GM18520 (cell line): Measurements from ENCODE around the gene CYFIP2.
A peak's percentile ranks its signal among the peaks of the same experiment; 100 is the strongest.
"Not testable (repeated sequence)": the region's sequence is repeated elsewhere in the genome, so short reads cannot be mapped to it uniquely, and the experiment has no call there.

Experiments
- ATAC-seq: cut with Tn5 transposase; IDR thresholded peaks from one replicate; pipeline ENCODE4 v1.9.1; 2021; ENCODE audit not compliant: unreplicated experiment

Gene CYFIP2

DNA sequence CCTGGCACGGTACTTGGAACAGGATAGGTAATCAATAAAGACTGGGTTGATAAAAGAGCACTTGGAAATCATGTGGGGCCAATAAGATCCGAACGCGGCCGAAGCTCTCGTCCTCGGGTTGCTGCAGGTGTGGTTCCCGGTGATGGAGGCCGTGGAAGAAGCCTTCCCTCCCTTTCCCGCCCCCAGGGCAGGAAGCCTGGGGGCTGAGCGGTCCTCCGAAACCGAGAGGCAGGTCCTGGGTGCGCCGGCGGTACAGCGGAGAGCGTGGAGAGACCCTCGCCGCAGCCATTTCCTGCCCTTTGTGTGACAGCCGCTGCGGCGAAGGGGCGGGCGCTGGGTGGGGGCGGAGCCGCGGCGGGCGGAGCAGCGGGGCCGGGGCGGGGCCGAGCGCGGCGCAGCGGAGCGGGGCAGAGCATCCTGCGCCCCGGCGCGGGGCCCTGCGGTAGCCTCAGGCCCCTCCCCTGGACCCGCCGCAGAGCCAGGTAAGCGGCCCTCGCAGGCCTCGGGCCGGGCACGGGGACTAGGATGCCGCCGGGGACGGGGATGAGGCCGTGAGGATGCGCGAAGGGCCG, at the start of gene CYFIP2:
Gene CYFIP2 (plus strand): TSS at position 410 of the 572 bp plus-strand sequence. CDS start 19,239 bp downstream, outside the sequence.
- peak; percentile 83 for ATAC-seq

DNA sequence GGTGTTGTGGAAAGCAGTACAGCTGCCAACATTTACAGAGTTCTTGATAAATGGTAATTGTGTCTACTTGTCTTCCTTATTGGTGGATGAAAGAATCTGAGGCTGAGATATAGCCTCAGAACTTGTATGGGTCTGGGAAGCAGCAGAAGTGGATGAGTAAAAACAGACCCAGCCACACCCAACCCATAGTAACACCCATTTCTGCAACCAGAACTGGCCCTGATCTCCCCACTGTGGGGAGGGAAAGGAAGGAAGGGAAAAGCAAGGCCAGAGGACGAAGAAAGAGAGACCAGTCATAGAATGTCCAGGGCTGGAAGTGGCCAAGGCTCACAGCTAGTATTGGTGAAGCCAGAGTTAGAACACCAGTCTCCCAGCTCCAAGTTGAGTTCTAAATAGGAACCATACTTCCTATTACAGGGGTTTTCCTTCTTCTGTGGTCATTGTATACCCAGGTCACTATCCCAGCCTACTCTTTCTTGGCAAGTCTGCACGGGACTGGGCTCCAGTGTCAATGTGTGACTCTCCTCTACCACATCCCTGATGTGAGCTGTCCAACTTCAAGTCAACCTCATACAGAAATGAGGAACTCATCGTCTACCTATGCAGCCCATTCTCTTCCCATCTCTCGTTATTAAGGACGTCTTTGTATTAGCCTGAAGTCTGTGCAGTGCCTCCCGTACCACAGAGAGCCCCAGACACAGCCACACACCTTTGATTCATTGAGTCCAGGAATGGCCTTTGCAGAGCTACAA, 49.4 kb upstream of the CYFIP2 start:
- ATAC-seq: no peak

DNA sequence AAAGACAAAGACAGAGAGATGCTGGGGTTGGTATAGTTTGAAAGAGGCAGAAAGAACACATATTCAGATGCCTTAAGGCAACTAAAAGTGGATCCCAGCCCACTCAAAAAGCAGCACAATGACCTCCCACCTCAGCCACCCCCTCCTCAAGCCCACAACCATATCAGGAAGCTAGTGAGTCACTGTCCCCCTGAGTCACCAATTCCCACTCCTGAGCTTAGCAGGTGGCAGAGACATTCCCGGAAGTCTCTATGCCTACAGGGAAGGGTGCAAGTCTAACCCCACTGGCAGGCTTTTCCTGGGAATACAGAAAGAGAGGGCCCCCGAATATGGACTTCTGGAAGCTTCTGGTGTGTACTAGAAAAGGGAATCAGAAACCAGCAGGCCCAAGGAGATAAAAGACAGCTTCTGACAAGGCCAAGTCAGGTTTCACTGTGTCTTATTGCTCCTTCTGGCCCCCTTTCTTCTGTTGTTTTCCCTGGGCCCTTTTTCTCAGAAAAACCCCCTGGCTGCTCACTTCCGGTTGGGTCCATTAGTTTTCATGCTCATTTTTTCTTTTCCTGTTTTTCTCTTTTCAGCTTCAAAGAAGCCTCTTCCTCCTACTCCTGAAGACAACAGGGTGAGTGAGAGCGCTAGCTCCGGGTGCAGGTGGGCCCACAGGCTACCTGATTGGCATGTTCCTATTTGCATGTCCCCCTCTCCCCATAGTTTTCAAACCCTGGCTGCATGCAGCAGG, 48.5 kb upstream of the CYFIP2 start:
- ATAC-seq: no peak

DNA sequence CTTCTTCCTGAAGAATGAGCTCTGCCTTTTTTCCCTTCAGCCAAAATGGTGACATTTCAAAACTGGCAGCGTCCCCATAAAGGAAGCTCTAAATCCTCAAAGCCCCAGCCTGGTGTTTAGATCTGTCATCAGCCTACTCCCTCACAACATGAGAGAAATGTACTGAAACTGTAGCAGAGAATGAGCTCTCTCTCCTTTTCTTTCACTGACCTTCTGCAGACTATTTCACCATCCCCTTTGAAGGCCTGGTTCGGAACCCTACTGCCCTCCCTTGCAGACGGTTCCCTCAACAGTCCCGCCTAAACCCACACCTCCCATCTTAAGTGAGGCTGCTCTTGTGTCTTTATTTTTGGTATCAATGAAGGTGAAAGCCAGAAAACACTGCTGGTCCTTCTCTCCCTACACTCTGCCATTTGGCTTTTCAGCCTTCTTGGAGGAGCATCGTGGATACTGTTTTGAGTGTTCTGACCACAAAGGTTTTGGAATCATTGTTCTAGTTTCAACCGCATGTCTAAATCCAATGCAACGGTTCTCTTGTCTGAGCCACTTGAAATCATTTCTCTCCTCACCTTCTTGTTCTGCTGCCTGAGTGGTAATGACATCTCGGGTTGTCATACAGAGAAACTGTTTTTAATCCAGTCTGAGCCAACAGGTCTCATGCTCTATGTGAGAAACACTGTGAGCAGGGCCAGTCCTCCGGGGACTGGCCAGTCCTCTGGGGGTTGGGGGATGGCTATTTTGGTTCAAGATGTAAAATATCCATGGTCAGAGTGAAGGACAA, 46.2 kb upstream of the CYFIP2 start:
- peak; percentile 43 for ATAC-seq

DNA sequence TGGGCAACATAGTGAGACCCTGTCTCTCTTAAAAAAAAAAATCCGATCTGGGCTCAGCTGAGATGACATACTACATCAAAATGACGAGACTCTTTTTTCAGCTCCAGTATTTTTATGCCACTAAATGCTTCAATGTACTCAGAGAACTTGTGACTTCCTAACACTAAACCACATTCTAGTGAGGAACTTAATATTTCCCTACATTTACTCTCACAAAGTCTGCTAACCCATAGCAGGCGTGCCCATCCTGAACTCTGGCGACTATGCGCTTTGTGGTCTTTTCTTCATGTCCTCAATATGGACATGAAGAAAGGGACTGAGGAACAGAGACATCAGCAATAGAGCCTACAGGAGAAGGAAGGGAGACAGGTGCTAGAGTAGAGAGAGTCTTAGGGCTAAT, 44.0 kb upstream of the CYFIP2 start:
- no peak for ATAC-seq

DNA sequence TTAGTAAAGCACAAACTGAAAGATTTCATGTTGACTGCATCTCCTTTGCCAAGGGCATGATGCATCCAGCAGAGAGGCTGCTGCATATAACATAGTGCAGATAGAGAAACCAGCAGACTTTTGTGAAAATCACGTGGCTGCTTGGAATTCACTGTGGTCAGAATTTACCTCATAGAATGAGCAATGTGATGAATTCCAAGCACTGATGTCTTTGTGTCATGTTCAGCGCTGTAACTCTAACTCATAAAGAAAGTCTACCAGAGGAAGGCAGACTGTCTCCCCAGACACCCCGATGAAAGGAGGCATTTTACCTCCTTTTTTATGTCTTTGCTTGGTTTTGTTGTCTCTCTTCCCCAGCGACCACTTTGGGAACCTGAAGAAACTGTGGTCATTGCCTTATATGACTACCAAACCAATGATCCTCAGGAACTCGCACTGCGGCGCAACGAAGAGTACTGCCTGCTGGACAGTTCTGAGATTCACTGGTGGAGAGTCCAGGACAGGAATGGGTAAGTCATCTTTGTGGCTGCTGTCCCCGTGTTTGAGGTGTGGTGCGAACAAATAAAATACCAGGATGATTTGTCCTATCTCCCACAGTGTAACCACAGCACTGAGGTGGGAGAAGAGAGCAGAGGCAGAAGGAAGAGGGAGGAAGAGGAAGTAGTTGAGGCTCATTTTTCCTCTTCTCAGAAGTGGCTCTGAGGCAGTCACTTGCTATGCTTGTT, 43.3 kb upstream of the CYFIP2 start:
- peak; percentile 27 for ATAC-seq

DNA sequence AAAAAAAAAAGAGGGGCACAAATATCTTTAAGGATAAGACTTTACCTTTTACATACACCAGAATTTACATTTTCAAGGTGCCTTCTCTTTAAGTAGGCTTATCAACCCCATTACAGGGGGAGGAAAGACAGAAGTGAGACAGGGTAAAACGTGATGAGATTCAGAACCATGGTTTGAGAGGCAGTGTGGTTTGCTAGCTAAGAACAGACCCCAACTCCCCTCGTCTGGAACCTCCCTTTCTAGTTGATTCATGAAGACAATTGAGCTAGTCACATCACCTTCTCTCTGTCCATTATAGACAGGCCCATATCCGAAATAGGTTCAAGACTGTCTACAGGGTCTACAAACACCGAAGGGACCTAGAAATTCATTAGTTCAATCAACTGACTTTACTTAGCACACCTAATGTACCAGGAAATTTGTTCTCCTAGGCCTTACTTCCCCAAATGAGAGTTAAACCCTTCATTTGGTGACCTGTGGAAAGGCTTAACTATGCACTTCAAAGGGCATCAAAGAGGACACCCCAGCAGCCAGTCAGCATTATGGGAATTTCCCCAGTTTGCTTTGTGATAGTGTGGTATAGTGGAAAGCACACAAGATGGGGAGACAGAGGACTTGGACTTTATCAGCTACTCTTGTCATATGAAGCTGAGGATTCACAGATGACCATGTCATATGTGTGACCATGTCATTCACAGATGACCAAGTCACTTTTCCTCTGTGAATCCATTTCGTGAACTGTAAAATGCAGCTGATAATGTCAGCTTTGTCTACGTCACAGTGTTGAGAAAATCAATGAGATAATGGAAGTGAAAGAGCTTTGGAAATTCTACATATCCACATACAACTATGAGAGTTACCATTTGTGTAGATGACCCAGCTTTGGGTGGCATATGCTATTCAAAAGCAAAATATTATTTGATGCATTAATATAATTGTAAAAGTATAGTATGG, 40.2 kb upstream of the CYFIP2 start:
- no peak for ATAC-seq

DNA sequence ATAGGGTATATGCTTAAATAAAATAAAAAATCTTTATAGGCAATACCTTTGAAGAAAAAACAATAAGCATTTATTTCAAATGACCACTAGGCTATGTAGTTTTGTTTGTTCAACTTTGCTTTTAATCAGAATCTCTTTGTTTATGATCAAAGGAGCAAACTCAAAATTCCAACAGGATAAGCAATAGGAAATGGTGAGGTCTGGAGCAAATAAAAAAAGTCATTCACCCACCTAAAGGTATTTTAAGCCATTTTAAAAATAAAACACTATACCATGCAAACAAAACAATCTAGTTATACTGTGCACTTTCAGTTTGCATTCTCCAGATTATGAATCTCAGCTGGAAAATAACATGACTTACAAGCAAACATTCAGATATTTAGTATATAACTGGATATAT, 35.3 kb upstream of the CYFIP2 start:
- no peak for ATAC-seq

DNA sequence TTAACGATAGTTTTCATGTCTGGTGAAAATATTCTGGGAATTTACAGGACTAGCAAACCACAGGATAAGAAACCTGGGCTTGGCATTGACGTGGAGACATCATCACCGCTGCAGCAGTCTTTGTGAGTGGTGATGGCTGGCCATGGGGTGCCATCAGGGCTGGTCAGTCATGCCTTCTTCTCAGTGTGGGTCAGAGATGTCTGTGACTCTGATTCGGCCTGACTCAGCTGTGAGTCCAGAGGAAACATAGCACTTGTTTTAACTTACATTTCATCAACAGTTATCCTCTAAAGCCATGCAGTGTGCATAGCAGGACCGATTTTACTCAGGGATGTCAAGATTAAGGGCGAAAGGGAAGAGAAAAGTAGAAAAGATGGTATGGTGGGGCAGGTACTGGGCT, 33.2 kb upstream of the CYFIP2 start:
- ATAC-seq: no peak

DNA sequence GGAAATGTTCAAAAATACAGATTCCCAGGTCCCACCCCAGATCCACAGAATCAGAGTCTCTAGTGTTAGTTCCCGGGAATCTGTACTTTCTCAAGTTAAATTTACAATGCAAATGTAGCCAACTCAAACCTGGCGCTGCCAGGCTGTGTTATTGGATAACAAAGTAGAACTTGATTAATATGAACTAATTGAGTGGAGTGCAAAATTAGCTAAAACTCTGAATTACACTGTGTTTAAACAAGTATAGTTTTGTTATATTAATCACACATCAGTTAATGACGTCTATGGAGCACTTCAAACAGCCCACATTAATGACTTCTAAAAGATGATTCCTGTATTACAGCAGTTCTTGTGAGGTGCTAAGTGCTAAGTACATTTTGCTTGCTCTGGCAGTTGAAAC, 32.4 kb upstream of the CYFIP2 start:
- ATAC-seq: no peak

DNA sequence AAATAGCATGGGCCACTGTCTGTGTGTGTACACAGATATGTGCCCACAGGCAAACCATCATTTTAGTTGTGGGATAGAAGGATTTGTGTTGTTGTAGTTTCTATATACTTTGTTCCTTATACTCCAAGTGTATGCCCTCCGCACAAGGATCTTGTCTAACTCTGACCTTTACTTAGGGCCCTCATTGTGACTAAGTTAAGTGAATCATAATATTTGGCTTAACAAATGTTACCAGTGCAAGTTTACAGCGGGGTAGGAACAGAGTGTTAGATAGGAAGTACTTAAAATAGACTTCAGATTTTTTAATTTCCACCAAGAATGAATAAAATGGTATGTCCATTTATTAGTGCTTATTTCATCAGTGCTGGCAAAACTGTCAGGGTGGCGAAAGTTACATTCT, 29.5 kb upstream of the CYFIP2 start:
- no peak for ATAC-seq

DNA sequence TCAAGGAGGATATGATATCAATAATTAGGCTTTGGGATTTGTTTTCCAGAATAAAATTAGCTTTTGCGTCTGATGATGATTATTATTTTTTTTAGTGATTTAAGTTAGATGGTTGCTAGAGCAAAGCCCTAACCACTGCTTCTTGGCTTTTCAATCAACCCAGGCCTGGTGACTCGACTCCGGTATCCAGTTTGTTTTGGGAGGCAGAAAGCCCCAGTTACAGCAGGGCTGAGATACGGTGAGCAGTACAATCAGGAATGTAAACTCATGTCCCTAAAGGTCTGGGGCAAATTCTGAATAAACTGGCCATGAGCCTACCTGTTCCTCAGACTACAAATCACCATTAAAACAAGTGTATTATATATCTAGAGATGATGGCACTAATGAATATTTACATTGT, 24.4 kb upstream of the CYFIP2 start:
- ATAC-seq: no peak

DNA sequence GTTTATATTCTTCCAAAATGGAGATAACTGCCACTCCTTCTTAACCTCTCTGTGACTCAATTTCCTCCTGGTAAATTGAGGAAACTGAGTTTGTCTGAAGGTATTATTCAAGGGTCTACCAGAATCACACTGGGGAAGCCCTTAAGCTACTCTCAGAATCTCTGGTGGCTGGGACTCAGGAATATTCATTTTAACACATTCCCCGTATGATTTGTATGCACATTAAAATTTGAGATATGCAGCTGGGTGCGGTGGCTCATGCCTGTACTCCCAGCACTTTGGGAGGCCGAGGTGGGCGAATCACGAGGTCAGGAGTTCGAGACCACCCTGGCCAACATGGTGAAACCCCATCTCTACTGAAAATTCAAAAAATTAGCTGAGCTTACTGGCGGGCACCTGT, 21.2 kb upstream of the CYFIP2 start:
- not testable (repeated sequence) for ATAC-seq

DNA sequence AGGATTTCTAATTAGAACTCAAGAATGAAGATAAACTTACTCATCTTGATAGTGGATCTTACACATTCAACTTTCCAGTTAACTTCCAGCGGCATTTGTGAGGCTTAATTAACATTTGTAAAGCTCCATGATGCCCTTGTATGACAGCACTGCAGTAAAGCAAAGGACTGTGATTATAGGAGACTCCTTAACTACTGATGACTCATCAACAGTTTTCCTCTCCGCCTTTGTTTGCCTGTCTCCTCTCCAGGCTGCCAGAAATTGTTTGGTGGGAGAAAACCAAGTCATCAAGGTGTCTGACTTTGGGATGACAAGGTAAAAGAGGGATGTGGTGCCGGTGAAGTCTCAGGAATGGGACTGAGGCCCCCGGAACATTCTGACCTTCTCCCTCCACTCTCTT, 20.4 kb upstream of the CYFIP2 start:
- no peak for ATAC-seq

DNA sequence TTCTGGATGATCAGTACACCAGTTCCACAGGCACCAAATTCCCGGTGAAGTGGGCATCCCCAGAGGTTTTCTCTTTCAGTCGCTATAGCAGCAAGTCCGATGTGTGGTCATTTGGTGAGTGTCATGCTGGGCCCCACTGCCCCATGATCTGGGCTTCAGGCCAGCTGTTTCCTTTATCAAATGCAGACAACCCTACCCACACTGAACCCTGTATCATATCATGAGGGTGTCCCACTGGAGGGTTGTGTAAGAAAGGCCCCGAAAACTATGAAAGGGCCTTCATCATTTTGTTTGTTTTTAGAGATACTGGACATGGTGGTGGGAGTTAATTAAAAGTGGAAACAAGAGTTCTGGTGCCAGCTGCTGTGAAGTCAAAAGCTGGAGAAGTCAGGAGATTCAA, 20.0 kb upstream of the CYFIP2 start:
- ATAC-seq: no peak

DNA sequence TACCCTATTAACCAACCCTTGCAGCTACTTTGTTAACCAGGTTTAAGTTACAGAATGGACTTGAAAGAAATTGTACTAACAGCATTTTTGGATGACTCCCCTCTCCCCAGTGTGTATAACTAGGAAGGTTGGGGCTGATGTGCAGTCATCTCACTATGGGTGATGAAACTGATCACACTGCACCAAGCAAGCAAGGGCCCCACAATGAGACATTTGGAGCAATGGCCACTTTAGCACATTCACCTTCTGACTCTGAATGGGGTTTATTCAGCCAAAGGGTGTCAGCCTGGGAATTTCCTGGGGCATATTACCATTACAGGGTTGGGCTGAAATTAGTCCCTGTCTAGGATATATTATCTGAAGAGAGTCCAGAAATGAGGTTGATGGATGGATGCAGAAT, 18.7 kb upstream of the CYFIP2 start:
- no peak for ATAC-seq

DNA sequence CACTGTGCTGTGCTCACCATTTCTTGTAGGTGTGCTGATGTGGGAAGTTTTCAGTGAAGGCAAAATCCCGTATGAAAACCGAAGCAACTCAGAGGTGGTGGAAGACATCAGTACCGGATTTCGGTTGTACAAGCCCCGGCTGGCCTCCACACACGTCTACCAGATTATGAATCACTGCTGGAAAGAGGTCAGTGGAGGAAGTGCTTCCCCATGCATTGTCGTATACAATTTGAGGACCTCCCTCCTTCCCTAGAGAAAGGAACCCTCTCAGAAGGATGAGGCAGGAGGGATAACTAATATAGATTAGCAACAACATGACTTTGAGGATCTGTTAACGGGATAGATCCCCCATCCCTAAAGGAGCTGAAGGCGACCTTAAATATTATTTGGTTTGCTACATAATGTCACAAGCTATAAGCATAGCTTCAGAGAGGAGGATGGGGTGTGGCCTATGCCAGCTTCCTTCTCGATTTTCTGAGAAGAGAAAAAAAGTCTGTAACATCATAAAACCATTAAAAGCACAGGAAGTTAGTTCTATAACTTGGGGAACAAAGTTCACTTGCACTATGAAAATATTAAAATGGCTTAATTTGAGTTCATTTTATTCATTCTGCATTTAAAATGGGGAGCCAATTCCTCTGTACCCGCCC, 17.0 kb upstream of the CYFIP2 start:
- ATAC-seq: no peak

DNA sequence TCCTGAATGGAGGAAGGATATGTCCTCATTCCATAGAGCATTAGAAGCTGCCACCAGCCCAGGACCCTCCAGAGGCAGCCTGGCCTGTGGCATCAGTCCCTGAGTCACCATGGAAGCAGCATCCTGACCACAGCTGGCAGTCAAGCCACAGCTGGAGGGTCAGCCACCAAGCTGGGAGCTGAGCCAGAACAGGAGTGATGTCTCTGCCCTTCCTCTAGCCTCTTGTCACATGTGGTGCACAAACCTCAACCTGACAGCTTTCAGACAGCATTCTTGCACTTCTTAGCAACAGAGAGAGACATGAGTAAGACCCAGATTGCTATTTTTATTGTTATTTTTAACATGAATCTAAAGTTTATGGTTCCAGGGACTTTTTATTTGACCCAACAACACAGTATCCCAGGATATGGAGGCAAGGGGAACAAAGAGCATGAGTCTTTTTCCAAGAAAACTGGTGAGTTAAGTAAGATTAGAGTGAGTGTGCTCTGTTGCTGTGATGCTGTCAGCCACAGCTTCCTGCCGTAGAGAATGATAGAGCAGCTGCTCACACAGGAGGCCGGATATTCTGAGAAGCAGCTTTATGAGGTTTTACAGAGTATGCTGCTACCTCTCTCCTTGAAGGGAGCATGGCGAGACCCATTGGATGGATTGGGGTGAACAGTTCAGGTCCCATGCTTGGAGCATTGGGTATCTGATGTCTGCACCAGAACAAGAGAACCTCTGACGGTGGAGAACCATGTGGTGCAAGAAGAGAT, 13.0 kb upstream of the CYFIP2 start:
- peak; percentile 92 for ATAC-seq
